HepG2 (cell line): ENCODE measurements around the gene SFR1. TPM values are rescaled to one million over a fixed set of nuclear protein-coding genes. Genes with fewer than 3 reads are reported as not detected.

Experiments used
- AHR ChIP-seq: IDR thresholded peaks from 2 replicates; pipeline ENCODE4 v1.6.1; 2018; ENCODE audit warnings: missing genetic modification reagents, missing compliant biosample characterization
- CBX1 ChIP-seq: IDR thresholded peaks from one replicate; pipeline ENCODE4 v1.6.1; 2016; ENCODE audit warnings: antibody characterized with exemption, low read depth
- GFI1 ChIP-seq: sonication (generic); formaldehyde crosslinking; IDR thresholded peaks from 2 replicates; pipeline ENCODE4 v1.5.0; 2020; ENCODE audit warnings: missing genetic modification reagents, mild to moderate bottlenecking, borderline replicate concordance
- HDAC2 ChIP-seq: sonication (generic); formaldehyde crosslinking; IDR thresholded peaks from 2 replicates; pipeline ENCODE4 v1.4.0; 2020; ENCODE audit warnings: missing genetic modification reagents
- NR2C2 ChIP-seq: sonication (generic); formaldehyde crosslinking; IDR thresholded peaks from 2 replicates; pipeline ENCODE4 v1.4.0; 2020; ENCODE audit warnings: missing genetic modification reagents, mild to moderate bottlenecking, moderate library complexity, borderline replicate concordance
- PRDM15 ChIP-seq: sonication (generic); formaldehyde crosslinking; IDR thresholded peaks from 2 replicates; pipeline ENCODE4 v1.4.0; 2020; ENCODE audit warnings: missing genetic modification reagents
- REST ChIP-seq, 2 experiments: IDR thresholded peaks; 2 replicates each; pipeline ENCODE4 v1.6.1; 2011 to 2012; ENCODE audit warnings: low read length in 2 of 2, borderline replicate concordance in 1 of 2, low read depth in 1 of 2, mild to moderate bottlenecking in 1 of 2, moderate library complexity in 1 of 2
- SOX6 ChIP-seq, 2 experiments: fragments of 450-650 bp in 1 of 2; sonication (generic) in 1 of 2; formaldehyde crosslinking in 1 of 2; IDR thresholded peaks; 2 replicates each; pipeline versions ENCODE4 v1.4.0 to v1.6.1; 2017 to 2020; ENCODE audit warnings: antibody characterized with exemption in 1 of 2, mild to moderate bottlenecking in 1 of 2, missing genetic modification reagents in 1 of 2
- ZNF441 ChIP-seq: sonication (generic); formaldehyde crosslinking; IDR thresholded peaks from 2 replicates; pipeline ENCODE4 v1.7.0; 2021; ENCODE audit warnings: missing genetic modification reagents, borderline replicate concordance
- ZNF614 ChIP-seq: IDR thresholded peaks from 2 replicates; pipeline ENCODE4 v1.6.1; 2018; ENCODE audit warnings: missing biosample characterization, missing genetic modification reagents, inconsistent platforms, borderline replicate concordance
- polyA plus RNA-seq, 8 experiments: library from polyadenylated mRNA; depleted of rRNA in 3 of 8; stranded (reverse) in 7 of 8; unstranded in 1 of 8; fragments of >200 nt; fragmentation: Illumina TruSeq in 4 of 8; extraction: Trizol in 4 of 8; gene quantifications; 2 replicates each; pipeline versions ENCODE4 v1.2.1 to v1.2.3, GENCODE V29; 2011 to 2016; ENCODE audit warnings: low read depth in 4 of 8, missing spikeins in 1 of 8, mixed read lengths in 1 of 8; ENCODE audit not compliant: insufficient read depth in 1 of 8
- total RNA-seq, 5 experiments: library from RNA; depleted of rRNA; stranded (reverse); fragments of >200 nt; fragmentation: Illumina TruSeq; extraction: Trizol; gene quantifications; 2 replicates each; pipeline ENCODE4 v1.2.3, GENCODE V29; 2016; ENCODE audit warnings: low read depth in 1 of 5
- TF ChIP-seq, protein P1 (sequence below): IDR thresholded peaks from 2 replicates; pipeline ENCODE4 v1.4.0; 2020; ENCODE audit warnings: mild to moderate bottlenecking, missing genetic modification reagents
- TF ChIP-seq, protein P2 (sequence below): sonication (generic); formaldehyde crosslinking; IDR thresholded peaks from 2 replicates; pipeline ENCODE4 v1.5.1; 2020; ENCODE audit warnings: missing genetic modification reagents, mild to moderate bottlenecking, borderline replicate concordance
- TF ChIP-seq, protein P3 (sequence below): IDR thresholded peaks from 2 replicates; pipeline ENCODE4 v1.6.1; 2012; ENCODE audit warnings: inconsistent platforms

Gene SFR1
- total and polyA plus RNA-seq, 2 of the 13 experiments (the other 11 are each of a cell fraction or from before 2014, with no cell fraction given), result 2.2 to 6.1 TPM

DNA sequence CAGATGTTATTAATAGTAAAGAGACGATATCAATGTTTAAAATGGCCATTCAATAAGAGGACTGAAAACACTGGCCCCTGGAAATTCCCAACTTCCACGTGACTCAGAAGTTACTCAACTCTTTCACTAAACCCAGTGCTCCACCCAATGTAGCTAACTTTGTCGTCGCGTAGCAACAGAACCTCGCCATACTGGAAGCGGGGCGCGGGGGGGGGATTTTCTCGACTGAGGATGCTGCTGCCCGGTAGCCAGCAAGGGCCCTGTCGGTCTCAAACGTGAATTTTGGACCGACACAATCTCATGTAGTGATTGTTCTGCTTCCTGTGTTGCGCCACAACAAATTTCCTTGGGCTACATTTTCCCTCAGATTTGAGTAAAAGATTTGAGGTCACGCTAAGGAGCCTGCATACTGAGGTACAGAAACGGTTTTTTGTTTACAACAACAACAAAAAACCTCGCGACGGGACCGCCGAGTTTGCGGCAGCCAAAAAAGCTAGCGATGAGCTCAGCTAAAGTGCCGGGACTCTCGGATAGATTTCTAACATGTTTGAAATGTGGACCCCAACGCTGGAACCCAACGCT lies 977 bp upstream of the SFR1 start (continued):
- TF ChIP-seq, protein P1, sequence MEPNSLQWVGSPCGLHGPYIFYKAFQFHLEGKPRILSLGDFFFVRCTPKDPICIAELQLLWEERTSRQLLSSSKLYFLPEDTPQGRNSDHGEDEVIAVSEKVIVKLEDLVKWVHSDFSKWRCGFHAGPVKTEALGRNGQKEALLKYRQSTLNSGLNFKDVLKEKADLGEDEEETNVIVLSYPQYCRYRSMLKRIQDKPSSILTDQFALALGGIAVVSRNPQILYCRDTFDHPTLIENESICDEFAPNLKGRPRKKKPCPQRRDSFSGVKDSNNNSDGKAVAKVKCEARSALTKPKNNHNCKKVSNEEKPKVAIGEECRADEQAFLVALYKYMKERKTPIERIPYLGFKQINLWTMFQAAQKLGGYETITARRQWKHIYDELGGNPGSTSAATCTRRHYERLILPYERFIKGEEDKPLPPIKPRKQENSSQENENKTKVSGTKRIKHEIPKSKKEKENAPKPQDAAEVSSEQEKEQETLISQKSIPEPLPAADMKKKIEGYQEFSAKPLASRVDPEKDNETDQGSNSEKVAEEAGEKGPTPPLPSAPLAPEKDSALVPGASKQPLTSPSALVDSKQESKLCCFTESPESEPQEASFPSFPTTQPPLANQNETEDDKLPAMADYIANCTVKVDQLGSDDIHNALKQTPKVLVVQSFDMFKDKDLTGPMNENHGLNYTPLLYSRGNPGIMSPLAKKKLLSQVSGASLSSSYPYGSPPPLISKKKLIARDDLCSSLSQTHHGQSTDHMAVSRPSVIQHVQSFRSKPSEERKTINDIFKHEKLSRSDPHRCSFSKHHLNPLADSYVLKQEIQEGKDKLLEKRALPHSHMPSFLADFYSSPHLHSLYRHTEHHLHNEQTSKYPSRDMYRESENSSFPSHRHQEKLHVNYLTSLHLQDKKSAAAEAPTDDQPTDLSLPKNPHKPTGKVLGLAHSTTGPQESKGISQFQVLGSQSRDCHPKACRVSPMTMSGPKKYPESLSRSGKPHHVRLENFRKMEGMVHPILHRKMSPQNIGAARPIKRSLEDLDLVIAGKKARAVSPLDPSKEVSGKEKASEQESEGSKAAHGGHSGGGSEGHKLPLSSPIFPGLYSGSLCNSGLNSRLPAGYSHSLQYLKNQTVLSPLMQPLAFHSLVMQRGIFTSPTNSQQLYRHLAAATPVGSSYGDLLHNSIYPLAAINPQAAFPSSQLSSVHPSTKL (CRISPR knock-in tag), result 0 out of 2 replicates have a peak, but pooled peaks have one; percentile 28
- TF ChIP-seq, protein P2, sequence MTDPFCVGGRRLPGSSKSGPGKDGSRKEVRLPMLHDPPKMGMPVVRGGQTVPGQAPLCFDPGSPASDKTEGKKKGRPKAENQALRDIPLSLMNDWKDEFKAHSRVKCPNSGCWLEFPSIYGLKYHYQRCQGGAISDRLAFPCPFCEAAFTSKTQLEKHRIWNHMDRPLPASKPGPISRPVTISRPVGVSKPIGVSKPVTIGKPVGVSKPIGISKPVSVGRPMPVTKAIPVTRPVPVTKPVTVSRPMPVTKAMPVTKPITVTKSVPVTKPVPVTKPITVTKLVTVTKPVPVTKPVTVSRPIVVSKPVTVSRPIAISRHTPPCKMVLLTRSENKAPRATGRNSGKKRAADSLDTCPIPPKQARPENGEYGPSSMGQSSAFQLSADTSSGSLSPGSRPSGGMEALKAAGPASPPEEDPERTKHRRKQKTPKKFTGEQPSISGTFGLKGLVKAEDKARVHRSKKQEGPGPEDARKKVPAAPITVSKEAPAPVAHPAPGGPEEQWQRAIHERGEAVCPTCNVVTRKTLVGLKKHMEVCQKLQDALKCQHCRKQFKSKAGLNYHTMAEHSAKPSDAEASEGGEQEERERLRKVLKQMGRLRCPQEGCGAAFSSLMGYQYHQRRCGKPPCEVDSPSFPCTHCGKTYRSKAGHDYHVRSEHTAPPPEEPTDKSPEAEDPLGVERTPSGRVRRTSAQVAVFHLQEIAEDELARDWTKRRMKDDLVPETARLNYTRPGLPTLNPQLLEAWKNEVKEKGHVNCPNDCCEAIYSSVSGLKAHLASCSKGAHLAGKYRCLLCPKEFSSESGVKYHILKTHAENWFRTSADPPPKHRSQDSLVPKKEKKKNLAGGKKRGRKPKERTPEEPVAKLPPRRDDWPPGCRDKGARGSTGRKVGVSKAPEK (CRISPR knock-in tag), result no peak
- TF ChIP-seq NR2C2 (CRISPR knock-in tag) (no peak), ZNF614 (CRISPR knock-in tag) (no peak), AHR (no peak), CBX1 (no peak), SOX6 (IDR thresholded peaks at IDR 0.05) (no peak), SOX6 (CRISPR knock-in tag; IDR thresholded peaks at IDR 0.05) (peak; percentile 37), GFI1 (CRISPR knock-in tag) (0 out of 2 replicates have a peak, but pooled peaks have one; percentile 40), ZNF441 (CRISPR knock-in tag) (0 out of 2 replicates have a peak, but pooled peaks have one; percentile 30), PRDM15 (CRISPR knock-in tag) (no peak), REST (IDR thresholded peaks at IDR 0.05; ENCODE audit: borderline replicate concordance in 1 of 2, low read depth in 1 of 2, low read length in 2 of 2) (peak in 1 of 2 experiments; percentile 15; a peak in 1 of 4 replicates), HDAC2 (CRISPR knock-in tag) (no peak)
- TF ChIP-seq, protein P3, sequence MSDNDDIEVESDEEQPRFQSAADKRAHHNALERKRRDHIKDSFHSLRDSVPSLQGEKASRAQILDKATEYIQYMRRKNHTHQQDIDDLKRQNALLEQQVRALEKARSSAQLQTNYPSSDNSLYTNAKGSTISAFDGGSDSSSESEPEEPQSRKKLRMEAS, result peak; percentile 40; the same call in 1 of the 2 replicates
